ENCODE results near the gene PCBP4.

The PCBP4 gene

GRCh38 chr3:51967384-51968169 is at the start of gene PCBP4:
Gene PCBP4, minus strand, starts transcription at chr3:51967454. Its CDS starts 6,214 bp downstream, at chr3:51961240.
- DNase-seq (ENCODE audit: extremely low read depth in 1 of 2, low read depth in 1 of 2) = no peak

- DNase-seq (ENCODE audit: extremely low read depth in 1 of 2, low read depth in 1 of 2) = no peak
These were observed 48.4 kb upstream of the PCBP4 start for GRCh38 chr3:52015438-52016228.

- DNase-seq (ENCODE audit: extremely low read depth in 1 of 2, low read depth in 1 of 2) = no peak
These were observed 47.4 kb upstream of the PCBP4 start for GRCh38 chr3:52014613-52015012.

GRCh38 chr3:52013802-52014598 is 46.7 kb upstream of the PCBP4 start:
- no peak for DNase-seq (ENCODE audit: extremely low read depth in 1 of 2, low read depth in 1 of 2)

- DNase-seq (ENCODE audit: extremely low read depth in 1 of 2, low read depth in 1 of 2) = no peak
These were observed 45.4 kb upstream of the PCBP4 start for GRCh38 chr3:52012699-52013098.

- no peak for DNase-seq (ENCODE audit: extremely low read depth in 1 of 2, low read depth in 1 of 2)
These were observed 43.2 kb upstream of the PCBP4 start for GRCh38 chr3:52010431-52010830.

- DNase-seq (ENCODE audit: extremely low read depth in 1 of 2, low read depth in 1 of 2) = no peak
These were observed 40.0 kb upstream of the PCBP4 start for GRCh38 chr3:52007291-52007690.

GRCh38 chr3:52006820-52007133 is 39.5 kb upstream of the PCBP4 start:
- DNase-seq (ENCODE audit: extremely low read depth in 1 of 2, low read depth in 1 of 2) = no peak

GRCh38 chr3:52006017-52006819 is 39.0 kb upstream of the PCBP4 start:
- DNase-seq (ENCODE audit: extremely low read depth in 1 of 2, low read depth in 1 of 2) = no peak

GRCh38 chr3:52005571-52005986 is 38.3 kb upstream of the PCBP4 start:
- DNase-seq (ENCODE audit: extremely low read depth in 1 of 2, low read depth in 1 of 2) = no peak

- no peak for DNase-seq (ENCODE audit: extremely low read depth in 1 of 2, low read depth in 1 of 2)
These were observed 37.7 kb upstream of the PCBP4 start for GRCh38 chr3:52004906-52005395.

- no peak for DNase-seq (ENCODE audit: extremely low read depth in 1 of 2, low read depth in 1 of 2)
These were observed 37.0 kb upstream of the PCBP4 start for GRCh38 chr3:52004163-52004787.

- DNase-seq (ENCODE audit: extremely low read depth in 1 of 2, low read depth in 1 of 2) = no peak
These were observed 35.5 kb upstream of the PCBP4 start for GRCh38 chr3:52002748-52003147.

- DNase-seq (ENCODE audit: extremely low read depth in 1 of 2, low read depth in 1 of 2) = peak; percentile 63 to 74
These were observed 34.3 kb upstream of the PCBP4 start for GRCh38 chr3:52001443-52001974.

GRCh38 chr3:51999846-52000245 is 32.6 kb upstream of the PCBP4 start:
- DNase-seq (ENCODE audit: extremely low read depth in 1 of 2, low read depth in 1 of 2) = no peak

- no peak for DNase-seq (ENCODE audit: extremely low read depth in 1 of 2, low read depth in 1 of 2)
These were observed 31.5 kb upstream of the PCBP4 start for GRCh38 chr3:51998774-51999173.

GRCh38 chr3:51997935-51998596 is 30.8 kb upstream of the PCBP4 start:
- DNase-seq (ENCODE audit: extremely low read depth in 1 of 2, low read depth in 1 of 2) = no peak

GRCh38 chr3:51997172-51997571 is 29.9 kb upstream of the PCBP4 start:
- no peak for DNase-seq (ENCODE audit: extremely low read depth in 1 of 2, low read depth in 1 of 2)

Data from stimulated activated CD8-positive, alpha-beta memory T cell treated with anti-CD3 and anti-CD28 coated beads, Interleukin-7, amount 100 ng/mL, for 48 hours (primary cell).